Naive thymus-derived CD4-positive, alpha-beta T cell (primary cell): ENCODE measurements around the gene DBF4. TPM values are rescaled to one million over a fixed set of nuclear protein-coding genes. Genes with fewer than 3 reads are reported as not detected.
"Not testable (repeated sequence)": the region's sequence is repeated elsewhere in the genome, so short reads cannot be mapped to it uniquely, and the experiment has no call there.

Experiments
- ATAC-seq: fragments of 150-1000 bp; cut with Tn5 transposase; 2 replicates; pipeline ENCODE4 v1.10.0; 2021; ENCODE audit warnings: mild to moderate bottlenecking, moderate library complexity
- CTCF ChIA-PET: fragments of 350-600 bp; sonication (Branson Sonifier 250); formaldehyde crosslinking; loops from one replicate; lab custom pipeline; 2021; ENCODE audit warnings: antibody characterized with exemption; lab: Charles Lee
- POLR2A ChIA-PET: fragments of 350-600 bp; sonication (Branson Sonifier 250); formaldehyde crosslinking; loops from one replicate; lab custom pipeline; 2021; ENCODE audit warnings: antibody characterized with exemption, inconsistent platforms; lab: Charles Lee
- DNase-seq, 9 donors: peaks; one replicate each; pipeline versions ENCODE4 v3.0.0 to v3.0.0-alpha.2; 2020 to 2022; ENCODE audit warnings: mixed read lengths in 1 of 9
- H3K27ac ChIP-seq: one replicate; pipeline ENCODE4 v1.7.0; 2013; ENCODE audit warnings: mild to moderate bottlenecking, low read depth, low read length, moderate library complexity
- H3K27me3 ChIP-seq, 2 donors: one replicate each; pipeline ENCODE4 v1.7.0; 2013; ENCODE audit warnings: low read length in 2 of 2, mild to moderate bottlenecking in 2 of 2, moderate library complexity in 2 of 2; ENCODE audit not compliant: control insufficient read depth in 2 of 2, insufficient read depth in 2 of 2
- H3K36me3 ChIP-seq, 3 experiments: 1 replicate in 2 of 3; 2 replicates in 1 of 3; pipeline ENCODE4 v1.7.0; 2013; ENCODE audit warnings: low read length in 3 of 3, mild to moderate bottlenecking in 3 of 3, moderate library complexity in 1 of 3; ENCODE audit not compliant: insufficient read depth in 3 of 3, control insufficient read depth in 2 of 3
- H3K4me1 ChIP-seq, 2 donors: one replicate each; pipeline ENCODE4 v1.7.0; 2013; ENCODE audit warnings: low read length in 2 of 2, mild to moderate bottlenecking in 2 of 2, moderate library complexity in 1 of 2; ENCODE audit not compliant: control insufficient read depth in 2 of 2, insufficient read depth in 2 of 2
- H3K4me3 ChIP-seq: 2 replicates; pipeline ENCODE4 v1.7.0; 2013; ENCODE audit warnings: mild to moderate bottlenecking, low read length
- H3K9me3 ChIP-seq, 3 experiments: 1 replicate in 2 of 3; 2 replicates in 1 of 3; pipeline ENCODE4 v1.7.0; 2013; ENCODE audit warnings: low read length in 3 of 3; ENCODE audit not compliant: control insufficient read depth in 2 of 3
- H3K27ac Mint-ChIP-seq, 9 donors: one replicate each; pipeline ENCODE4 v1.8.0; 2020 to 2022; ENCODE audit warnings: mixed read lengths in 9 of 9, mild to moderate bottlenecking in 8 of 9, moderate library complexity in 5 of 9, inconsistent platforms in 2 of 9
- H3K27me3 Mint-ChIP-seq, 5 donors: one replicate each; pipeline ENCODE4 v1.8.0; 2021 to 2022; ENCODE audit warnings: mixed read lengths in 5 of 5, mild to moderate bottlenecking in 1 of 5
- H3K36me3 Mint-ChIP-seq, 5 donors: one replicate each; pipeline ENCODE4 v1.8.0; 2020 to 2022; ENCODE audit warnings: mixed read lengths in 5 of 5, mild to moderate bottlenecking in 3 of 5, inconsistent platforms in 1 of 5
- H3K4me1 Mint-ChIP-seq, 7 donors: one replicate each; pipeline ENCODE4 v1.8.0; 2020 to 2022; ENCODE audit warnings: mixed read lengths in 7 of 7, mild to moderate bottlenecking in 3 of 7, inconsistent platforms in 1 of 7
- H3K4me3 Mint-ChIP-seq, 10 donors: one replicate each; pipeline ENCODE4 v1.8.0; 2020 to 2022; ENCODE audit warnings: mild to moderate bottlenecking in 10 of 10, mixed read lengths in 10 of 10, moderate library complexity in 6 of 10, inconsistent platforms in 2 of 10
- H3K9me3 Mint-ChIP-seq, 11 donors: one replicate each; pipeline ENCODE4 v1.8.0; 2020 to 2022; ENCODE audit warnings: mixed read lengths in 11 of 11, mild to moderate bottlenecking in 4 of 11, inconsistent platforms in 1 of 11, moderate library complexity in 1 of 11
- intact Hi-C, 2 donors: fragments of 100-400 bp; cut with micrococcal nuclease; formaldehyde crosslinking; loops; one replicate each; pipeline ENCODE4 v1.15.1; 2023
- polyA plus RNA-seq, 2 donors: library from polyadenylated mRNA; unstranded; fragments of 300-500 nt; fragmentation: Illumina TruSeq; gene quantifications; one replicate each; pipeline ENCODE4 v1.2.3, GENCODE V29; 2021
- total RNA-seq, 6 experiments: library from RNA in 5 of 6; stranded (reverse) in 5 of 6; gene quantifications; 1 replicate in 5 of 6; 2 replicates in 1 of 6; pipeline ENCODE4 v1.2.3 and lab custom pipeline; 2021 to 2026

The DBF4 gene
- total and polyA plus RNA-seq, 7 experiments from 2014 or later, result 21.2 to 46.5 (median 32.5) TPM

DNA sequence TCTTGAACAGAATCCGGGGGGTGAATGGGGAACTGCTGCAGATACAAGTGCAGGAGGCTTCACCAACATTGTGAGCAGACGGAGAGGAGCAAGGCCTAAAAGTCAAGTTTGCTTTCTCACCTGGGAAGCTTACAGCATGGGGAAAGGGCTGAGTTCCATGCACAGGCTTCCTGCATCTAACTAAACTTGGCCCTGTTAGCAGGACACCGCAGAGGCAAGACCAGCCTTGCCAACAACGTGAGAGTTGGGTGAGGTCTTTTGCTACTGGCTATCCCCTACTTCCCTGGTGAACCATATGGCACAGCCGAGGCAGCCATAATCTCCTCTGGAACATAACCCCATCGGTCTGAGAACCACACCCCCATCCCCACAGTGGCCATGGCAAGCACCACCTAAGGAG is 43.6 kb downstream of the DBF4 start:
- DNase-seq (no peak), ATAC-seq (no peak)
- H3K36me3 Mint-ChIP-seq, result no peaks in the 10 kb centered on the region
- Histone ChIP-seq H3K36me3 (no peaks in the 10 kb centered on the region), H3K27me3 (peaks cover 0 to 3% of the 10 kb centered on the region in 2 donors), H3K27ac (no peak overlapping the region), H3K9me3 (no peaks in the 10 kb centered on the region), H3K4me3 (no peak overlapping the region), H3K4me1 (no peaks in the 10 kb centered on the region)
- no peak overlapping the region for H3K27ac Mint-ChIP-seq
- H3K4me1 Mint-ChIP-seq, result no peaks in the 10 kb centered on the region
- intact Hi-C loops, result no loop called here
- POLR2A ChIA-PET, result no interaction called here
- no peaks in the 10 kb centered on the region for H3K9me3 Mint-ChIP-seq
- no peak overlapping the region for H3K4me3 Mint-ChIP-seq
- CTCF ChIA-PET, result no interaction called here
- peaks cover 0 to 18% (median 6%) of the 10 kb centered on the region in 5 donors for H3K27me3 Mint-ChIP-seq

DNA sequence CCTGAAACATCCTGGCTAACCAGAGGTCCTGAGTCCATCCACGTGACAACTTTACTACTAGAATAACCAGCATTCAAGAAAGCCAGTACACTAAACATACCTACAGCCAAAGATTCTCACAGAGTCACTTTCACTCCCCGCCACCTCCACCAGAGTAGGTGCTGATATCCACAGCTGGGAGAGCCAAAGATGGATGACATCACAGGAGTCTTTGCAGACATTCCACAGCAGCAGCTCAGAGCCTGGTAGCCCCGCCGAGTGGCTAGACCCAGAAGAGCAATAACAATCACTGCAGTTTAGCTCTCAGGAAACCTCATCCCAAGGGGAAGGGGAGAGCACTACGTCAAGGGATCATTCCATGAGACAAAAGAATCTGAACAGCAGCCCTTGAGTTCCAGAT is 44.3 kb downstream of the DBF4 start:
- Histone ChIP-seq H3K27ac (no peak overlapping the region), H3K9me3 (no peaks in the 10 kb centered on the region), H3K36me3 (no peaks in the 10 kb centered on the region), H3K4me3 (no peak overlapping the region), H3K27me3 (peaks cover 0 to 3% of the 10 kb centered on the region in 2 donors), H3K4me1 (no peaks in the 10 kb centered on the region)
- intact Hi-C loops, result no loop called here
- Mint-ChIP-seq H3K4me3 (no peak overlapping the region), H3K27me3 (peaks cover 0 to 18% (median 6%) of the 10 kb centered on the region in 5 donors), H3K9me3 (no peaks in the 10 kb centered on the region), H3K4me1 (no peaks in the 10 kb centered on the region), H3K36me3 (no peaks in the 10 kb centered on the region), H3K27ac (no peak overlapping the region)
- ChIA-PET POLR2A (no interaction called here), CTCF (no interaction called here)
- ATAC-seq (no peak), DNase-seq (no peak)

DNA sequence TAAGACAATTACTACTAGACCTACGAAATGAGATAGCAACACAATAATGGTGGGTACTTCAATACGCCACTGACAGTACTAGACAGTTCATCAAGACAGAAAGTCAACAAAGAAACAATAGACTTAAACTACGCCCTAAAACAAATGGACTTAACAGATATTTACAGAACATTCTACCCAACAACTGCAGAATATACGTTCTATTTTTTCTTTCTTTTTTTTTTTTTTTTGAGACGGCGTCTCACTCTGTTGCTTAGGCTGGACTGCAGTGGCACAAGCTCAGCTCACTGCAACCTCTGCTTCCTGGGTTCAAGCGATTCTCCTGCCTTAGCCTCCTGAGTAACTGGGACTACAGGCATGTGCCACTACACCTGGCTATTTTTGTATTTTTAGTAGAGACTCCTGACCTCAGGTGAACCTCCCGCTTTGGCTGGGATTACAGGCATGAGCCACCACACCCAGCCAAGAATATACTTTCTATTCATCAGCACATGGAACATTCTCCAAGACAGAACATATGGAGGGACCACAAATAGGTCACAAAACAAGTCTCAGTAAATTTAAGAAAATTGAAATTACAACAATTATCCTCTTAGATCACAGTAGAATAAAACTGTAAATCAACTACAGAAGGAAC is 46.6 kb downstream of the DBF4 start:
- intact Hi-C loops, H3K27me3 ChIP-seq, H3K4me1 Mint-ChIP-seq, H3K9me3 Mint-ChIP-seq, ATAC-seq, H3K4me1 ChIP-seq, H3K4me3 Mint-ChIP-seq, H3K27ac ChIP-seq, H3K36me3 Mint-ChIP-seq, CTCF ChIA-PET, DNase-seq, H3K9me3 ChIP-seq, POLR2A ChIA-PET, H3K36me3 ChIP-seq, H3K4me3 ChIP-seq, H3K27ac Mint-ChIP-seq: not testable (repeated sequence)
- peaks cover 0 to 18% (median 5%) of the 10 kb centered on the region in 5 donors for H3K27me3 Mint-ChIP-seq

DNA sequence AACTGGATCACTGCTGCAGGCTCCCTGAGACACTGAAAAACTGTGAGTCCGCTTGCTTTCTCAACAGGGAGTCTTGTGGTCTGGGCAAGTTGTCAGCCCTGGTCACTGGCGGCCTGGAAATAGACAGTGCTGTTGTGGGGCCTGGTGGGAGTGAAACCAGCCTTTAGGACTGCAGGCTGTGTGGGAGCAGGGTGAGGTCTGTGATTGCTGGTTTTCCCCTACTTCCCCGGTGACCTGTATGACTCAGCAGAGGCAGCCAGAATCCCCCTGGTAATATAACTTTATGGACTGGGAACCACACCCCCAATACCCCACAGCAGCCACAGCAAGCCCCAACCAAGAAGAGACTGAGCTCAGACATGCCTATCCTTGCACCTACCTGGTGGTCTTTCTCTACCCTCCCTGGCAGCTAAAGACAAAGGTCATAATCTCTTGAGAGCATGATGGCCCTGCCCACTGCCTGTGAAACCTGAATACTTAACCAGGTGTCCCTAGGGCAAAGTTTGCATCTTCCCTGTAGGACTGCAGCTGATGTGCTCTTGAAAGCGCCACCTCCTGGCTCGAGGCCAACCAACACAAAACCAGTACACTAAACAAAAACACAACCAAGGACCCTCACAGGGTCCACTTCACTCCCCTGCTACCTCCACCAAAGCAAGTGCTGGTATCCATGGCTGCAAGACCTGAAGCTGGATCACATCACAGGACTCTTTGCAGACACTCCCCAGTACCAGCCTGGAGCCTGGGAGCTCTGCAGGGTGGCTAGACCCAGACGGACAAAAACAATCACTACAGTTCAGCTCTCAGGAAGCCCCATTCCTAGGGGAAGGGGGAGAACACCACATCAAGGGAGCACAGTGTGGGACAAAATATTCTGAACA is 50.5 kb downstream of the DBF4 start:
- intact Hi-C loops, result no loop called here
- Histone ChIP-seq H3K36me3 (no peaks in the 10 kb centered on the region), H3K9me3 (no peaks in the 10 kb centered on the region), H3K27me3 (no peaks in the 10 kb centered on the region), H3K27ac (no peak overlapping the region), H3K4me3 (no peak overlapping the region), H3K4me1 (no peaks in the 10 kb centered on the region)
- ChIA-PET POLR2A (no interaction called here), CTCF (interaction anchor here (0.8 kb wide), 1 partner anchor 40 kb away, joined by 5 read pairs; no protein-coding TSS in a partner anchor)
- Mint-ChIP-seq H3K27me3 (peaks cover 0 to 20% (median 0%) of the 10 kb centered on the region in 5 donors), H3K4me1 (peaks cover 0 to 3% (median 0%) of the 10 kb centered on the region in 7 donors), H3K27ac (no peak overlapping the region), H3K9me3 (no peaks in the 10 kb centered on the region), H3K4me3 (no peak overlapping the region), H3K36me3 (no peaks in the 10 kb centered on the region)
- ATAC-seq (no peak), DNase-seq (no peak)

DNA sequence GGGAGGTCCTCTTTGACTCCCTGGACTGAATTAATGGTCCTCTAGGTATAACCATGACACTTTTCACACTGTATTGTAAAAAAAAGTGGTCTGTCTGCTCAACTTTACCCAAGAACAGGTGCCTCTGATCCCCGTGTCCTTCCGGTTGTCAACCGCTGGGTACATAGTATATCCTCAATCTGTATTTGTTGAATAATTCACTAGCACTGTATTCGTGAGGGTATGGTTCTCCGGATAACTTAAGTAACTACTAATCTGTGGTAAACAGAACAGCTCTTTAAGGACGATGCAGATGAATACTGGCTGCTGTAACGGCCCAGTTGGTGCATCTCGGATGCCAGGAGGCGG is 57.3 kb downstream of the DBF4 start:
- ChIA-PET CTCF (no interaction called here), POLR2A (interaction anchor here (0.7 to 1.2 kb wide), 2 partner anchors 58 to 714 kb away, joined by 3 read pairs; partner anchors contain the start of gene TMEM243)
- Mint-ChIP-seq H3K4me3 (peak overlapping the region; percentile 84 to 93 (median 91)), H3K27ac (peak overlapping the region in 6 of 9 donors; percentile 3 to 82 (median 67)), H3K36me3 (peaks cover 0 to 4% (median 0%) of the 10 kb centered on the region in 5 donors), H3K27me3 (peaks cover 0 to 54% (median 4%) of the 10 kb centered on the region in 5 donors), H3K9me3 (no peaks in the 10 kb centered on the region), H3K4me1 (peaks cover 0 to 21% (median 12%) of the 10 kb centered on the region in 7 donors)
- Histone ChIP-seq H3K4me3 (peak overlapping the region; percentile 80), H3K27ac (no peak overlapping the region), H3K36me3 (no peaks in the 10 kb centered on the region), H3K4me1 (peaks cover 4 to 6% of the 10 kb centered on the region in 2 donors), H3K9me3 (no peaks in the 10 kb centered on the region), H3K27me3 (no peaks in the 10 kb centered on the region)
- DNase-seq (no peak), ATAC-seq (peak; percentile 53)
- intact Hi-C loops, result loop anchor here (2.0 to 5.0 kb wide), 3 partner anchors 21 to 781 kb away; partner anchors contain the start of gene DMTF1 (in 1 of the 2)

DNA sequence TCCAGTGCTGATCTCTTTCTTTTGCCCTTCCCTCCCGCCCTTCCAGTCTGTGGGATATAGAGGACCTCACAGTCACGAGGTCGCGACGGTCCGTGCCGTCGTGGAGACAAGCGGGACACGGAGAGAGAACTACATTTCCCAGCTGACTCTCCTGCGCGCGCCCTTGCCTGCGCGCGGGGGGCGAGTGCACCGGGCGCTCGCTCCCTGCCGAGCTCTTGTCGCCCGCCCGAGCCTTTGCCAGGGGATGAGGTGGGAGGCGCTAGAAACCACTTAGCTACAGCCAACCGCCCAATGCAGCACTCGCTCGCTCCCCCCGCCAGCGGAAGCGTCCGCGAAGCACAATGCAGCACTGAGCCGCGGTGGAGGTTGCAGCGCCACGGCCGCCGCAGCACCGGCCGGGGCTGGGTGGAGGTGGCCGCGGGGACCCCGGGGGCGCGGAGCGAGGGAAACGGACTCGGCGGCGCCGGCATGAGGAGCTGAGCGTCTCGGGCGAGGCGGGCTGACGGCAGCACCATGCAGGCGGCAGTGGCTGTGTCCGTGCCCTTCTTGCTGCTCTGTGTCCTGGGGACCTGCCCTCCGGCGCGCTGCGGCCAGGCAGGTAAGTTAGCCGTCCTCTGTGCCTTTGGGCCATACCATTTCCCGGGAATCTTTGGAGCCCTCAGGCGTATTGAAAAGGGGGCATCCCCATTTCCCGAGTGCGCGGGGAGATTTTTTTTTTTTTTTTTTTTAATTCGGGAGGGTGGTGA is 57.8 kb downstream of the DBF4 start, which contains the start of gene ADAM22:
ADAM22 (plus strand) TSS at position 299 of the 746 bp plus-strand sequence; CDS start at position 514, 215 bp downstream.
- peaks cover 4 to 6% of the 10 kb centered on the region in 2 donors for H3K4me1 ChIP-seq
- Mint-ChIP-seq H3K4me1 (peaks cover 0 to 21% (median 12%) of the 10 kb centered on the region in 7 donors), H3K36me3 (peaks cover 0 to 8% (median 3%) of the 10 kb centered on the region in 5 donors), H3K9me3 (no peaks in the 10 kb centered on the region), H3K27me3 (peaks cover 0 to 54% (median 4%) of the 10 kb centered on the region in 5 donors), H3K4me3 (peak within 1 kb of the TSS; percentile 84 to 93 (median 91)), H3K27ac (peak within 1 kb of the TSS in 7 of 9 donors; percentile 13 to 82 (median 65))
- POLR2A ChIA-PET, result interaction anchor here (0.7 to 1.2 kb wide), 3 partner anchors 58 to 714 kb away, joined by 3 read pairs; partner anchors contain the start of genes DBF4, SLC25A40 and TMEM243
- peak within 1 kb of the TSS; percentile 19 for H3K27ac ChIP-seq
- DNase-seq, result peak; percentile 49 to 80 (median 74)
- CTCF ChIA-PET, result no interaction called here
- peak within 1 kb of the TSS; percentile 80 for H3K4me3 ChIP-seq
- no peaks in the 10 kb centered on the region for H3K9me3 ChIP-seq
- H3K36me3 ChIP-seq, result no peaks in the 10 kb centered on the region
- H3K27me3 ChIP-seq, result no peaks in the 10 kb centered on the region
- ATAC-seq, result peak; percentile 96
- intact Hi-C loops, result loop anchor here (1.0 to 5.0 kb wide), 8 partner anchors 21 to 782 kb away; partner anchors contain the start of genes DBF4 (in 2 of the 2), SLC25A40 (in 2 of the 2), CROT (in 1 of the 2) and DMTF1 (in 1 of the 2)
